ENCODE results near the gene CRYBG2.
A peak's percentile ranks its signal among the peaks of the same experiment; 100 is the strongest.
"Not testable (repeated sequence)": the region's sequence is repeated elsewhere in the genome, so short reads cannot be mapped to it uniquely, and the experiment has no call there.

Gene CRYBG2

GRCh38 chr1:26318338-26319064, 35.4 kb downstream of the CRYBG2 start:
- ATAC-seq: peak; percentile 15 to 30

GRCh38 chr1:26317612-26318337, 36.2 kb downstream of the CRYBG2 start, which contains the start of gene CD52:
Gene CD52 (plus strand): TSS chr1:26317958. CDS start chr1:26318018, 60 bp downstream.
- ATAC-seq: peak; percentile 58 to 66

- ATAC-seq: no peak
These were observed 36.8 kb downstream of the CRYBG2 start for GRCh38 chr1:26317146-26317545.

GRCh38 chr1:26315874-26316850, 37.8 kb downstream of the CRYBG2 start:
- ATAC-seq: no peak

- no peak for ATAC-seq
These were observed 39.4 kb downstream of the CRYBG2 start for GRCh38 chr1:26314501-26314900.

GRCh38 chr1:26307966-26308899, 45.7 kb downstream of the CRYBG2 start:
- ATAC-seq: not testable (repeated sequence)

GRCh38 chr1:26307363-26307781, 46.6 kb downstream of the CRYBG2 start:
- ATAC-seq: no peak

GRCh38 chr1:26306290-26307229, 47.4 kb downstream of the CRYBG2 start, which contains the start of gene UBXN11:
Gene UBXN11 (minus strand): TSS chr1:26306636. CDS start chr1:26302883, 3,753 bp downstream.
- peak; percentile 100 for ATAC-seq

- no peak for ATAC-seq
These were observed 48.2 kb downstream of the CRYBG2 start for GRCh38 chr1:26305667-26306289.

- ATAC-seq: no peak
These were observed 51.1 kb downstream of the CRYBG2 start for GRCh38 chr1:26302733-26303405.

- no peak for ATAC-seq
These were observed 53.2 kb downstream of the CRYBG2 start for GRCh38 chr1:26300578-26301275.

- ATAC-seq: no peak
These were observed 56.2 kb downstream of the CRYBG2 start for GRCh38 chr1:26297791-26298124.

GRCh38 chr1:26297057-26297790, 56.7 kb downstream of the CRYBG2 start:
- no peak for ATAC-seq

GRCh38 chr1:26296340-26297056, 57.4 kb downstream of the CRYBG2 start:
- ATAC-seq: no peak

GRCh38 chr1:26295194-26296138, 58.5 kb downstream of the CRYBG2 start:
- ATAC-seq: no peak

GRCh38 chr1:26293911-26294463, 59.9 kb downstream of the CRYBG2 start:
- no peak for ATAC-seq
